Stimulated activated CD8-positive, alpha-beta memory T cell treated with anti-CD3 and anti-CD28 coated beads, Interleukin-15, amount 100 ng/mL, for 1 hour (primary cell): ENCODE measurements around the gene SLC44A1.

Source experiments
- DNase-seq: peaks from one replicate; pipeline ENCODE4 v3.0.0-alpha.2; 2020; ENCODE audit warnings: low read depth

SLC44A1 gene

DNA sequence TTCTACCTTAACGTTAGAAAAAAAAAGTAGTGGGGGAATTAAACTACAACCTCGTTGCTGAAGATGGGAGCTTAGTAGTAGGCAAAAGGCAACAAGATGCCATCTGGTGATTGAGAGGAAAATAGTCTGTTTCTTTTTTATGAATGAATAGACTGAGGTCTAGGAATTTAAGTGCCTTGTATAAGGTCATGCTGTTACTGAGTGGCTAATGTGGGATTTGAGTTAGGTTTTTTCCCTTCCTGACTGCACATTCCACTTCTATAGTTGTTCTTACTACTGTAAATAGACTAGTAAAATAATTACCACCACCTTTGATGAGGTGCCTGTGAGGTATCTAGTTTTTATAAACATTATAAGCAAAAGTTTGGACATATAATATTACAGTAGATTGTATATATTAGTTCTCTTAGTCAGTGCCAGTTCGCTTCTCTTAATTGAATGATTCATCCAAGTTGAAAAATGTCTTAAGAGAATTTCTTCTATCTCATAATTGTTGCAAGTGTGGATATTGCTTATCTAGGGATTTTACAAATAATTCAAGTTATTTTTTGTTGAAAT, 222.5 kb downstream of the SLC44A1 start:
- DNase-seq = no peak

DNA sequence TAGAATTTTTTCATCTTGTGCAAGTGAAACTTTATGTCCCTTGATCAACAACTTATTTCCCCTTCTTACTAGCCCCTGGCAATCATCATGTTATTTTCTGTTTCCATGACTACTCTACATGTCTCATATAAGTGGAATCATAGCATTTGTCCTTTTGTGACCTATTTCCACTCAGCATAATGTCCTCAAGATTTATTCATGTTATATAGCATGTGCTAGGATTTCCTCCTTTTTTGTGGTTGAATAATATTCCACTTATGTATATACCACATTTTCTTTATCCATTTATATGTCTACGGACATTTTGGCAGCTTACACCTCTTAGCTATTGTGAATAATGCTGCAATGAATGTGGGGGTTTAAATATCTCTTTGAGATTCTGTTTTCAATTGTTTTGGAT, 224.4 kb downstream of the SLC44A1 start:
- DNase-seq = no peak

DNA sequence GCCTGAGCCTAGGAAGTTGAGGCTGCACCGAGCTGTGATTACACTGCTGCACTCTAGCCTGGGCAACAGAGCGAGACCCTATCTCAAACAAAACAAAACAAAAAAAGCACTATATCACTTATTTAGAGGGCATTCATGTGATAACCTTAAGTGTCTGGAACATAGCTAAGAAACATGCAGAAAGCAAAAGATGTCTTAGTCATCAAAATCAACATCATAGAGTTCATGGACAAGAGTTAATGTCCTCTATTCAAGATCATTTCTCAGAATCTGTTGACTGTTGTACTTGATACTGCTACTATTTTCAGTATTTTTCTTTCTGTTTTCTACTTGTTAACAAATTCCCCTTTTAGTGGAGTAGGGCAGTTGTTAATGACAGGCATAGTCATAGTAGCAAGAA, 228.8 kb downstream of the SLC44A1 start:
- DNase-seq = no peak

DNA sequence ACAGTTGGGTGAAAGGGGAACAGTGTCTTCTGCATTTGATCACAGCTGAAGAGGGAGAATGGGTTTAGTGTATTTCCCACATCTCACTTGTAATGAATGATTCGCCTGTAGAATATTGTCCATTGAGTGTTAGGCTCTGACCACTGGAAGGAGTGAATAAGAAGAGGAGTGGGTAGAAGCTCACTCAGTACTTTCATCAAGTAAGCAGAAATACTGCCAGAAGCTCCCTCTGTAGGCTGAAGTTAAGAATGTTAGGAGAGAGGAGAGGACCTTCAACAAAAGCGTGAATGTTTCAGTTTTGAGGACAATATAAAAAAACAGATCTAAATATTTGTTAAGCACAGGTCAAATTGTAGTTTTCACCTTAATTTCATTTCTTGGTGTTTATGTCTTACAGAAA, 230.9 kb downstream of the SLC44A1 start:
- no peak for DNase-seq

DNA sequence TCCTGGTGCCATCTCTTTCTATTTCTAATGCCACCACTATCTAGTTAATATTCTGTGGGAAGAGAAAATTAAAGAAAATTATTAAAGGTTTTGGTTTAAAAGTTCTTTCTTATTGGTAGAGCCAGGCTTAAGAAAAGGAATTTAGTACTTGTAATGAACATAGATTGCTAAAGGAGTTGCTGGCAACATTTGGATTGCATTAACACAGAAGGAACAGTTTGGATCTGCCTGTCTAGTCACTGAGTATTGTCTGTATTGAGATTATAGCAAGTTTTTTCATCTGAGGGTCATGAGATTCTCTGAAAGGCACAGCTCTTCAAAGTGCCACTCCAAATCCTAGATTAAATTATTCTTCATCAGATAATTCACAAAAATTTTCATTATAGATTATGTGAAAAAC, 235.4 kb downstream of the SLC44A1 start:
- no peak for DNase-seq

DNA sequence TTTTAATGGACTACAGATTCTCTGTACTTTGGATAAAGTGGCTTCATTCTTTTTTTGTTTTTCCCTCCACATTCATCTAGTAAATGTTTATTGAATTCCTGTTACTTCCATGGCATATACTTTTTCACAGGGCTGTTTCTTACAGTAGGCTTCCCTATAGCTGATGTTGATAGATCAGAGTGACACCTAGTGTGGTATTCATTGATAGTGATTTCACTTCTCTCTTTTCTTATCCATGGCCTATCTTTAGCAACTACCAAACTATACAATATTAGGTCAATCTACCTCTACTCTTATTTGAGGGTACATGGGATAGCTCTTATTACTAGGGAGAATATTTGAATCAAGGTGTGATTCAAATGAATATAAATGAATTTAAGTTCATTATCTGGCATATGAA, 239.2 kb downstream of the SLC44A1 start:
- no peak for DNase-seq

DNA sequence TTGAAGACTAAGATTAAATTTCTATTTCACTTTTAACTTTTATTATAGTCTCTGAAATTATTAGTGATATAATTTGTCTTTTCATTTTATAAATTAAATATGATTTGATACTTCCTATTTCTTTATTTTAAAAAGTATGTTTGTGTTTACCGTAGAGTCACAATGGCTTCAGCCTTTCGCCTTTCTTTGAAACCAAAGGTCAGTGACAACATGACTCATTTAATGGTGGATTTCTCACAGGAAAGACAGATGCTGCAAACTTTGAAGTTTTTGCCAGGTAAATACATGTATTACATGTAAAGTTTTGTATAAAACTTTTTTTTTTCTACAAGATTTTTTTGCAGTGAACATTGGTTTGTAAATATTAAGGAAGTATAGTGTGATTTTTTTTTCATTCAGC, 239.8 kb downstream of the SLC44A1 start:
- DNase-seq = no peak

DNA sequence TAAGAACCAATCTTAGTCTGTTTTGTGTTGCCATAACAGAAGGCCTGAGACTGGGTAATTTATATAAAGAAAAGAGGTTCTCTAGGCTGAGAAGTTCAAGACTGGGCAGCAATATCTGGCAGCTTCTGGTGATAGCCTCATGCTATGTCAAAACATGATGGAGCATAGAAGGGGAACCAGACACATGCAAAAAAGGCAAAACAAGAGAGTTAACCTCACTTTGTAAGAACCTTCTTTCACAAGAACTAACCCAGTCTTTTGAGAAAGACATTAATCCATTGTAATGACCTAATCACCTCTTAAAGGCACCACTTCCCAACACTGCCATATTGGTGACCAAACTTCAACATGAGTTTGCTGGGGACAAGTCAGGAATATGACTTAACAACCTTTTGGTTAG, 240.7 kb downstream of the SLC44A1 start:
- no peak for DNase-seq
